HepG2 (cell line): ENCODE results near the gene AKR7A3. TPM values are rescaled to one million over a fixed set of nuclear protein-coding genes. Genes with fewer than 3 reads are reported as not detected.

Experiments used
- AHR ChIP-seq: IDR thresholded peaks from 2 replicates; pipeline ENCODE4 v1.6.1; 2018; ENCODE audit warnings: missing genetic modification reagents, missing compliant biosample characterization
- ARNTL ChIP-seq: sonication (generic); formaldehyde crosslinking; IDR thresholded peaks from 2 replicates; pipeline ENCODE4 v1.4.0; 2020; ENCODE audit warnings: mild to moderate bottlenecking, missing genetic modification reagents
- CREB1 ChIP-seq, 2 experiments: fragments of 450-650 bp in 1 of 2; IDR thresholded peaks; 2 replicates each; pipeline ENCODE4 v1.6.1; 2016 to 2017; ENCODE audit warnings: control low read depth in 1 of 2, mild to moderate bottlenecking in 1 of 2, missing compliant biosample characterization in 1 of 2, missing genetic modification characterization in 1 of 2
- CTCF ChIP-seq: sonication (generic); formaldehyde crosslinking; IDR thresholded peaks from 2 replicates; pipeline ENCODE4 v1.5.0; 2020; ENCODE audit warnings: mild to moderate bottlenecking, missing genetic modification reagents, moderate library complexity
- GMEB1 ChIP-seq: sonication (generic); formaldehyde crosslinking; IDR thresholded peaks from 2 replicates; pipeline ENCODE4 v1.5.1; 2020; ENCODE audit warnings: missing genetic modification reagents, mild to moderate bottlenecking, borderline replicate concordance
- HIVEP1 ChIP-seq: sonication (generic); formaldehyde crosslinking; IDR thresholded peaks from 2 replicates; pipeline ENCODE4 v1.4.0; 2020; ENCODE audit warnings: mild to moderate bottlenecking, missing genetic modification reagents
- ISX ChIP-seq: sonication (generic); formaldehyde crosslinking; conservative IDR thresholded peaks from 2 replicates; pipeline ENCODE4 v1.5.0; 2020; ENCODE audit warnings: missing genetic modification reagents
- KDM1A ChIP-seq: IDR thresholded peaks from 2 replicates; pipeline ENCODE4 v1.6.1; 2016; ENCODE audit warnings: missing compliant biosample characterization
- KDM5A ChIP-seq: fragments of 200-600 bp; sonication (generic); IDR thresholded peaks from 2 replicates; pipeline ENCODE4 v1.7.0; 2018; ENCODE audit warnings: antibody characterized with exemption, mild to moderate bottlenecking, low read length, borderline replicate concordance
- MAF1 ChIP-seq: sonication (generic); formaldehyde crosslinking; IDR thresholded peaks from 2 replicates; pipeline ENCODE4 v1.5.0; 2020; ENCODE audit warnings: missing genetic modification reagents, borderline replicate concordance
- MBD4 ChIP-seq: IDR thresholded peaks from 2 replicates; pipeline ENCODE4 v1.6.1; 2012; ENCODE audit warnings: low read length, inconsistent platforms, borderline replicate concordance
- MXD1 ChIP-seq: sonication (generic); formaldehyde crosslinking; IDR thresholded peaks from 2 replicates; pipeline ENCODE4 v1.4.0; 2020; ENCODE audit warnings: mild to moderate bottlenecking, missing genetic modification reagents
- NFIC ChIP-seq: IDR thresholded peaks from 2 replicates; pipeline ENCODE4 v1.6.1; 2012; ENCODE audit warnings: mild to moderate bottlenecking, low read length, inconsistent platforms
- NR2F6 ChIP-seq, 2 experiments: IDR thresholded peaks; 2 replicates each; pipeline ENCODE4 v1.6.1; 2016; ENCODE audit warnings: antibody characterized with exemption in 1 of 2, mild to moderate bottlenecking in 1 of 2
- RELA ChIP-seq: sonication (generic); formaldehyde crosslinking; IDR thresholded peaks from 2 replicates; pipeline ENCODE4 v1.4.0; 2020; ENCODE audit warnings: missing genetic modification reagents
- RFX3 ChIP-seq: IDR thresholded peaks from 2 replicates; pipeline ENCODE4 v1.6.1; 2016; ENCODE audit warnings: missing biosample characterization, missing genetic modification reagents
- TFAP4 ChIP-seq: sonication (generic); IDR thresholded peaks from 2 replicates; pipeline ENCODE4 v1.6.1; 2016; ENCODE audit warnings: low read depth, borderline replicate concordance
- TMF1 ChIP-seq: sonication (generic); formaldehyde crosslinking; IDR thresholded peaks from 2 replicates; pipeline ENCODE4 v1.8.1; 2022; ENCODE audit warnings: low read depth, missing genetic modification reagents
- ZNF30 ChIP-seq: sonication (generic); formaldehyde crosslinking; IDR thresholded peaks from 2 replicates; pipeline ENCODE4 v1.5.0; 2020; ENCODE audit warnings: mild to moderate bottlenecking, missing genetic modification reagents
- ZNF530 ChIP-seq: sonication (generic); formaldehyde crosslinking; IDR thresholded peaks from 2 replicates; pipeline ENCODE4 v1.5.0; 2020; ENCODE audit warnings: low read depth, mild to moderate bottlenecking, missing genetic modification reagents
- ZNF550 ChIP-seq: sonication (generic); formaldehyde crosslinking; IDR thresholded peaks from 2 replicates; pipeline ENCODE4 v1.4.0; 2020; ENCODE audit warnings: mild to moderate bottlenecking, missing genetic modification reagents, borderline replicate concordance
- ZNF569 ChIP-seq: sonication (generic); formaldehyde crosslinking; IDR thresholded peaks from 2 replicates; pipeline ENCODE4 v1.5.0; 2020; ENCODE audit warnings: mild to moderate bottlenecking, missing genetic modification reagents, moderate library complexity, borderline replicate concordance
- ZNF629 ChIP-seq: sonication (generic); formaldehyde crosslinking; conservative IDR thresholded peaks from 2 replicates; pipeline ENCODE4 v1.5.0; 2020; ENCODE audit warnings: missing genetic modification reagents
- ZNF674 ChIP-seq: sonication (generic); formaldehyde crosslinking; IDR thresholded peaks from 2 replicates; pipeline ENCODE4 v1.5.0; 2020; ENCODE audit warnings: low read depth, mild to moderate bottlenecking, missing genetic modification reagents
- ZNF780A ChIP-seq: sonication (generic); formaldehyde crosslinking; IDR thresholded peaks from 2 replicates; pipeline ENCODE4 v1.8.0; 2022; ENCODE audit warnings: mild to moderate bottlenecking, missing genetic modification reagents, moderate library complexity
- polyA plus RNA-seq, 8 experiments: library from polyadenylated mRNA; depleted of rRNA in 3 of 8; stranded (reverse) in 7 of 8; unstranded in 1 of 8; fragments of >200 nt; fragmentation: Illumina TruSeq in 4 of 8; extraction: Trizol in 4 of 8; gene quantifications; 2 replicates each; pipeline versions ENCODE4 v1.2.1 to v1.2.3, GENCODE V29; 2011 to 2016; ENCODE audit warnings: low read depth in 4 of 8, missing spikeins in 1 of 8, mixed read lengths in 1 of 8; ENCODE audit not compliant: insufficient read depth in 1 of 8
- total RNA-seq, 5 experiments: library from RNA; depleted of rRNA; stranded (reverse); fragments of >200 nt; fragmentation: Illumina TruSeq; extraction: Trizol; gene quantifications; 2 replicates each; pipeline ENCODE4 v1.2.3, GENCODE V29; 2016; ENCODE audit warnings: low read depth in 1 of 5

Gene AKR7A3
- total and polyA plus RNA-seq, 2 of the 13 experiments (the other 11 are each of a cell fraction or from before 2014, with no cell fraction given), result 0.58 to 1.00 TPM

GRCh38 chr1:19250629-19251304 lies 37.8 kb downstream of the AKR7A3 start (continued):
- TF ChIP-seq GMEB1 (CRISPR knock-in tag) (no peak), RELA (CRISPR knock-in tag) (no peak), NFIC (no peak), CREB1 (IDR thresholded peaks at IDR 0.05) (no peak), CREB1 (CRISPR knock-in tag; IDR thresholded peaks at IDR 0.05) (0 out of 2 replicates have a peak, but pooled peaks have one; percentile 36), ZNF629 (CRISPR knock-in tag) (peak; percentile 92), TMF1 (CRISPR knock-in tag) (no peak), MBD4 (no peak), TFAP4 (no peak), ISX (no peak), RFX3 (CRISPR knock-in tag) (no peak), KDM1A (CRISPR knock-in tag) (0 out of 2 replicates have a peak, but pooled peaks have one; percentile 31), ZNF674 (CRISPR knock-in tag) (no peak), ARNTL (no peak), AHR (CRISPR knock-in tag) (no peak), HIVEP1 (CRISPR knock-in tag) (no peak), MAF1 (CRISPR knock-in tag) (no peak), ZNF569 (CRISPR knock-in tag) (no peak), ZNF550 (CRISPR knock-in tag) (no peak), ZNF30 (CRISPR knock-in tag) (no peak), MXD1 (CRISPR knock-in tag) (no peak), NR2F6 (IDR thresholded peaks at IDR 0.05) (peak; percentile 52), NR2F6 (CRISPR knock-in tag; IDR thresholded peaks at IDR 0.05) (no peak), KDM5A (no peak), CTCF (CRISPR knock-in tag) (no peak), ZNF530 (CRISPR knock-in tag) (no peak), ZNF780A (CRISPR knock-in tag) (no peak)
